WERI-Rb-1 (cell line): ENCODE measurements around the gene SEC14L2.

Experiments
- DNase-seq: peaks from one replicate; pipeline ENCODE4 v3.0.0-alpha.2; 2020
- H3K27ac ChIP-seq: fragments of 250-450 bp; sonication (Bioruptor Pico); 2 replicates; pipeline ENCODE4 v1.5.1; 2020; ENCODE audit warnings: mild to moderate bottlenecking, moderate library complexity
- H3K27me3 ChIP-seq: fragments of 250-450 bp; sonication (Bioruptor Pico); 2 replicates; pipeline ENCODE4 v1.5.1; 2021; ENCODE audit warnings: mild to moderate bottlenecking, low read depth, moderate library complexity; ENCODE audit not compliant: insufficient read depth, severe bottlenecking
- H3K36me3 ChIP-seq: fragments of 250-450 bp; sonication (Bioruptor Pico); 2 replicates; pipeline ENCODE4 v1.5.1; 2020; ENCODE audit warnings: mild to moderate bottlenecking, moderate library complexity
- H3K4me3 ChIP-seq: 2 replicates; pipeline ENCODE4 v1.5.1; 2011; ENCODE audit warnings: low read depth, mild to moderate bottlenecking, control low read depth, low read length
- H3K9me3 ChIP-seq: fragments of 250-450 bp; sonication (Bioruptor Pico); 2 replicates; pipeline ENCODE4 v1.5.1; 2021; ENCODE audit warnings: mild to moderate bottlenecking, moderate library complexity; ENCODE audit not compliant: severe bottlenecking
- CTCF ChIP-seq: IDR thresholded peaks from 2 replicates; pipeline ENCODE4 v1.5.1; 2011; ENCODE audit warnings: low read depth, mild to moderate bottlenecking, control low read depth, inconsistent platforms, low read length

The SEC14L2 gene

GRCh38 chr22:30411780-30412179 is 15.0 kb downstream of the SEC14L2 start:
- no peaks in the 10 kb centered on the region for H3K27me3 ChIP-seq
- H3K9me3 ChIP-seq = no peaks in the 10 kb centered on the region
- no peak for TF ChIP-seq CTCF
- no peak for DNase-seq
- H3K27ac ChIP-seq = no peak overlapping the region
- no peak overlapping the region for H3K4me3 ChIP-seq
- H3K36me3 ChIP-seq = peaks cover 48% of the 10 kb centered on the region

GRCh38 chr22:30413001-30413400 is 16.2 kb downstream of the SEC14L2 start:
- Histone ChIP-seq H3K36me3 (peaks cover 48% of the 10 kb centered on the region), H3K27ac (no peak overlapping the region), H3K9me3 (no peaks in the 10 kb centered on the region), H3K4me3 (no peak overlapping the region), H3K27me3 (no peaks in the 10 kb centered on the region)
- no peak for DNase-seq
- no peak for TF ChIP-seq CTCF

- H3K4me3 ChIP-seq = no peak overlapping the region
- DNase-seq = no peak
- H3K27ac ChIP-seq = no peak overlapping the region
- H3K9me3 ChIP-seq = no peaks in the 10 kb centered on the region
- TF ChIP-seq CTCF = no peak
- peaks cover 50% of the 10 kb centered on the region for H3K36me3 ChIP-seq
- no peaks in the 10 kb centered on the region for H3K27me3 ChIP-seq
Observed at GRCh38 chr22:30413745-30414524, 17.1 kb downstream of the SEC14L2 start.

- TF ChIP-seq CTCF = no peak
- Histone ChIP-seq H3K27me3 (no peaks in the 10 kb centered on the region), H3K9me3 (no peaks in the 10 kb centered on the region), H3K27ac (no peak overlapping the region), H3K4me3 (no peak overlapping the region), H3K36me3 (peaks cover 54% of the 10 kb centered on the region)
- DNase-seq = no peak
Observed at GRCh38 chr22:30414525-30415047, 17.8 kb downstream of the SEC14L2 start.

- no peak for DNase-seq
- H3K36me3 ChIP-seq = peaks cover 50% of the 10 kb centered on the region
- H3K9me3 ChIP-seq = no peaks in the 10 kb centered on the region
- no peak for TF ChIP-seq CTCF
- no peak overlapping the region for H3K4me3 ChIP-seq
- no peak overlapping the region for H3K27ac ChIP-seq
- H3K27me3 ChIP-seq = no peaks in the 10 kb centered on the region
Observed at GRCh38 chr22:30416403-30416802, 19.6 kb downstream of the SEC14L2 start.
